Sigmoid colon (tissue), 3 donors: ENCODE results near the gene TMEM63B.

Experiments used
- CTCF ChIP-seq, 4 experiments: fragments of 450-650 bp in 3 of 4; fragments of 200-600 bp in 1 of 4; IDR thresholded peaks; one replicate each; pipeline ENCODE4 v1.5.1; 2016 to 2019; ENCODE audit warnings: antibody characterized with exemption in 4 of 4, mild to moderate bottlenecking in 3 of 4, moderate library complexity in 2 of 4
- POLR2A ChIP-seq, 2 donors: fragments of 450-650 bp; IDR thresholded peaks; one replicate each; pipeline ENCODE4 v1.6.1; 2016; ENCODE audit warnings: antibody characterized with exemption in 2 of 2, mild to moderate bottlenecking in 2 of 2, moderate library complexity in 2 of 2

- TF ChIP-seq POLR2A (IDR thresholded peaks at IDR 0.05) (no peak), CTCF (IDR thresholded peaks at IDR 0.05) (no peak)
These were observed 47.7 kb upstream of the TMEM63B start for GRCh38 chr6:44079672-44080071.
